ENCODE results near the gene PDZD4. TPM values are rescaled to one million over a fixed set of nuclear protein-coding genes. Genes with fewer than 3 reads are reported as not detected.

Gene PDZD4
- total and polyA plus RNA-seq, 9 of the 15 experiments (the other 6 are each of a cell fraction or from before 2014, with no cell fraction given) = 0.05 to 0.38 (median 0.07) TPM; not detected in 5

- TF ChIP-seq CLOCK (CRISPR knock-in tag; IDR thresholded peaks at IDR 0.05; ENCODE audit: borderline replicate concordance) (no peak), NUFIP1 (IDR thresholded peaks at IDR 0.05; ENCODE audit: partially characterized antibody) (no peak), ZC3H11A (IDR thresholded peaks at IDR 0.05; ENCODE audit: low read depth, low read length) (no peak), ZFPM2 (CRISPR knock-in tag; IDR thresholded peaks at IDR 0.05) (no peak), KLF16 (IDR thresholded peaks at IDR 0.05) (peak; percentile 84; the same call in 1 of the 2 replicates), FOXA1 (IDR thresholded peaks at IDR 0.05; ENCODE audit: borderline replicate concordance) (no peak), RUNX1 (IDR thresholded peaks at IDR 0.05; ENCODE audit: low read depth) (no peak), ZHX1 (conservative IDR thresholded peaks at IDR 0.05; ENCODE audit: low read length) (no peak), ZNF830 (CRISPR knock-in tag; IDR thresholded peaks at IDR 0.05) (no peak), SRSF1 (IDR thresholded peaks at IDR 0.05; ENCODE audit: low read depth, low read length) (no peak), RHOXF2B (CRISPR knock-in tag; conservative IDR thresholded peaks at IDR 0.05) (no peak), ELF1 (tag; IDR thresholded peaks at IDR 0.05) (no peak), FOXK2 (conservative IDR thresholded peaks at IDR 0.05 in 1 of 2, IDR thresholded peaks at IDR 0.05 in 1 of 2; ENCODE audit: low read depth in 2 of 2) (no peak), ZNF668 (CRISPR knock-in tag; IDR thresholded peaks at IDR 0.05) (no peak), E2F3 (CRISPR knock-in tag; IDR thresholded peaks at IDR 0.05) (no peak), ZNF76 (CRISPR knock-in tag; IDR thresholded peaks at IDR 0.05; ENCODE audit: borderline replicate concordance) (no peak), POLR3A (IDR thresholded peaks at IDR 0.05; ENCODE audit: borderline replicate concordance, extremely low read depth, insufficient read depth, insufficient read length) (no peak), MTF1 (CRISPR knock-in tag; IDR thresholded peaks at IDR 0.05; ENCODE audit: borderline replicate concordance) (no peak), EWSR1 (IDR thresholded peaks at IDR 0.05; ENCODE audit: borderline replicate concordance, low read depth, partially characterized antibody) (no peak), RBM25 (IDR thresholded peaks at IDR 0.05; ENCODE audit: low read depth, low read length, severe bottlenecking) (no peak), CBFA2T2 (conservative IDR thresholded peaks at IDR 0.05) (peak; percentile 97), ELF2 (CRISPR knock-in tag; IDR thresholded peaks at IDR 0.05) (no peak), CHCHD3 (CRISPR knock-in tag; IDR thresholded peaks at IDR 0.05) (no peak), ZNF586 (CRISPR knock-in tag; conservative IDR thresholded peaks at IDR 0.05) (no peak), NFE2L1 (tag; IDR thresholded peaks at IDR 0.05; ENCODE audit: borderline replicate concordance, low read depth) (no peak), NELFE (IDR thresholded peaks at IDR 0.05; ENCODE audit: insufficient read depth, insufficient read length) (no peak)
Measured at GRCh38 chrX:153853180-153853901, 23.0 kb upstream of the PDZD4 start (continued).

All from K562 (cell line).